Measurements from ENCODE around the gene ZNF385B.
"Not testable (repeated sequence)": the region's sequence is repeated elsewhere in the genome, so short reads cannot be mapped to it uniquely, and the experiment has no call there.

The ZNF385B gene

GRCh38 chr2:179677746-179678505, 183.5 kb downstream of the ZNF385B start:
- DNase-seq (ENCODE audit: low read depth) = no peak

GRCh38 chr2:179677077-179677688, 184.2 kb downstream of the ZNF385B start:
- no peak for DNase-seq (ENCODE audit: low read depth)

- no peak for DNase-seq (ENCODE audit: low read depth)
Measured at GRCh38 chr2:179675435-179675834, 186.0 kb downstream of the ZNF385B start.

GRCh38 chr2:179671043-179671981, 190.1 kb downstream of the ZNF385B start:
- DNase-seq (ENCODE audit: low read depth) = no peak

GRCh38 chr2:179669196-179669595, 192.2 kb downstream of the ZNF385B start:
- DNase-seq (ENCODE audit: low read depth) = no peak

- no peak for DNase-seq (ENCODE audit: low read depth)
Measured at GRCh38 chr2:179664972-179665812, 196.2 kb downstream of the ZNF385B start.

GRCh38 chr2:179661986-179662385, 199.4 kb downstream of the ZNF385B start:
- no peak for DNase-seq (ENCODE audit: low read depth)

- DNase-seq (ENCODE audit: low read depth) = no peak
Measured at GRCh38 chr2:179657068-179657595, 204.3 kb downstream of the ZNF385B start.

- DNase-seq (ENCODE audit: low read depth) = no peak
Measured at GRCh38 chr2:179655627-179656026, 205.8 kb downstream of the ZNF385B start.

- no peak for DNase-seq (ENCODE audit: low read depth)
Measured at GRCh38 chr2:179654806-179655205, 206.6 kb downstream of the ZNF385B start.

GRCh38 chr2:179652296-179652695, 209.1 kb downstream of the ZNF385B start:
- no peak for DNase-seq (ENCODE audit: low read depth)

GRCh38 chr2:179650420-179650819, 211.0 kb downstream of the ZNF385B start:
- no peak for DNase-seq (ENCODE audit: low read depth)

GRCh38 chr2:179646862-179647587, 214.4 kb downstream of the ZNF385B start:
- no peak for DNase-seq (ENCODE audit: low read depth)

- no peak for DNase-seq (ENCODE audit: low read depth)
Measured at GRCh38 chr2:179646173-179646769, 215.1 kb downstream of the ZNF385B start.

- DNase-seq (ENCODE audit: low read depth) = no peak
Measured at GRCh38 chr2:179645047-179645446, 216.4 kb downstream of the ZNF385B start.

- DNase-seq (ENCODE audit: low read depth) = no peak
Measured at GRCh38 chr2:179642462-179642861, 218.9 kb downstream of the ZNF385B start.

GRCh38 chr2:179636995-179637394, 224.4 kb downstream of the ZNF385B start:
- DNase-seq (ENCODE audit: low read depth) = no peak

- no peak for DNase-seq (ENCODE audit: low read depth)
Measured at GRCh38 chr2:179636100-179636980, 225.1 kb downstream of the ZNF385B start.

- not testable (repeated sequence) for DNase-seq (ENCODE audit: low read depth)
Measured at GRCh38 chr2:179631769-179632385, 229.5 kb downstream of the ZNF385B start.
